ENCODE results near the gene CXCR3. TPM values are rescaled to one million over a fixed set of nuclear protein-coding genes. Genes with fewer than 3 reads are reported as not detected.

The CXCR3 gene
- total RNA-seq, 1 donor from 2014 or later: 0.13 TPM

DNA sequence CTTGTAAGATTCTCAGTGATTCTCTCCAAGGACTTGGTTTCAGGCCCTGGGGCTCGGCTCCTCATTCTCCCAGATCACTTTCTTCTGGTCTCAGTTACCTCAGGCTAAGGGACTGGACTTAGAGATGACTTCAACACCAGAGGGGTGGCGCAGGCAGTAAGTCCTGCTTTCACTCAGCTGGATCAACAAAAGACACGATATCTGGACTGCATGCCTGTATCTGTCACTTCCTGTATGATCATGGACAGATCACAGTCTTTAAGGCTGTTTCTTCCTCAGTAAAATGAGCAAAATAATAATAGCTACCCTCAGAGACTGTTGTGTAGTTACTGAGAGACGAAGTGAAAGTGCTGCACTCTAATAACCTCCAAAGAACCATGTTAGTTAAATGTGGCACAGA lies 19.5 kb upstream of the CXCR3 start:
- DNase-seq (ENCODE audit: low spot score): no peak
- no peak for ATAC-seq

DNA sequence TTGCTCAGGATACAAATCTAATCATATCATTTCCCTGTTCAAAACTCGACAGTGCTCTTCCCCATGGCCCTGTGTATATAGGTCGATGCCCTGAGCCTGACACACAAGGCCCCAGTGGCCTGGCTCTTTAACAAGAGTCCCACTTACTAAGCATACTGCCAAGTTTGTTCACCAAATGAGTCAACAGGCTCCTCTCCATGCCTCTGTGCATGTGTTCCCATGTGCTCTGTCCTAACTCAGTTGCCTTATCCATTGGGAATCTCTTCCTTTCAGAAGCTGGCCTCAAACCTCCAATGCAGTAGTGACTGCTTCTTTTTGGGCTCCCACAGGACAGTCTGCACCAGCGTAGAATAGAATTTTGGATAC lies 18.9 kb upstream of the CXCR3 start:
- ATAC-seq (peak; percentile 51), DNase-seq (ENCODE audit: low spot score) (no peak)

DNA sequence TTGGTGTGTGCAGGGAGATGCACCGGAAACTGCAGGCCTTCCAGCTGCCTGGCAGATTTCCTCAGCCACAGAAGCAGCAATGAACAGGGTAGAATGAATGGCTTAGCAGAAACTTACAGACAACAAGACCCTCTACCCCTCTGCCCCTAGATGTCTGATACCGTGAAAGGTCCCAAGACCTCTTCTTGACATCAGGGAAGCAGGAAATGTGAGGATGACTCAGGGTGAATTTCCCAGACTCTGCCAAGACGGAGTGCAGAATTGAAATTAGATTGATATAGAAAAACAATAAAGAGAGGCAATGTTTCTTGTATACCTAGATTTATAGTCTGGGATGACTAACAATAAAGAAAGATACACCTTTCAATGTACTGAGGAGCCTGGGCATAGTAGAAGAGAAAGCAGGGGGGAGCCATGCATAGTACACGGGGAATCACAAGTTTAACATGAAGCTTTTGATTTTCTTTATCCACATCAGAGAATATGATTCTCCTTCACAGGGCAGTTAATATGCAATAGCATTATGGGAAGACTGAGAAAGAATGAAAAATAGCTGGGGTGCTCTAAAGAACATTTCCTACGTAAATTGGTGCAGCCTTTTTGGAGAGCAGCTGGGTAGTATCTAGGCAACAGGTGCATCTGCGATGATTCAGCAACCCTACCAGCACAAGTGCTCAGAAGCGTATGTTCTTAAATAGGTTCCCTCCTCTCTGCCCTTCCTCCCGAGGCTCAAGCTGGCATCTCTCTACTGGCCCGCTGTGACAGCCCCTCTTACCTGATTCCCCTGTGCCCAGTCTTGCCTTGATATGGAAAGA lies 18.3 kb upstream of the CXCR3 start:
- no peak for DNase-seq (ENCODE audit: low spot score)
- no peak for ATAC-seq

DNA sequence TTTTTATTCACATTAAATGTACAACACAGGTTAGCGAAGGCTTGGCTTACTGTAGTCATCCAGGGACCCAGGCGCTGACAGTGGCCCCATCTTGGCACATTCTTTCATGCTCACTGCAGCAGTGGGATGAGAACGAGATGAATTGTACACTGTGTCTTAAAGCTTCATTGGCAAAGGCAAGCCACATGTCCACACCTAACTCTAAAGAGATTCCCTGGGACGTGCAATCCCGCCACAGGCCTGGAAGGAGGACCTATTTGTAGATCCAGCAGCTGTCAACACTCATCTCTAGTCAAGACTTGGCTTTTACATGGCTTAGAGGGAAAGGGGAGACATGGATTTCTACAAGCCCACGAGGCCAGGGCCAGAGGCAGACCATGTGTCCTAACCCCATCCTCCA lies 16.1 kb upstream of the CXCR3 start:
- no peak for ATAC-seq
- no peak for DNase-seq (ENCODE audit: low spot score)

DNA sequence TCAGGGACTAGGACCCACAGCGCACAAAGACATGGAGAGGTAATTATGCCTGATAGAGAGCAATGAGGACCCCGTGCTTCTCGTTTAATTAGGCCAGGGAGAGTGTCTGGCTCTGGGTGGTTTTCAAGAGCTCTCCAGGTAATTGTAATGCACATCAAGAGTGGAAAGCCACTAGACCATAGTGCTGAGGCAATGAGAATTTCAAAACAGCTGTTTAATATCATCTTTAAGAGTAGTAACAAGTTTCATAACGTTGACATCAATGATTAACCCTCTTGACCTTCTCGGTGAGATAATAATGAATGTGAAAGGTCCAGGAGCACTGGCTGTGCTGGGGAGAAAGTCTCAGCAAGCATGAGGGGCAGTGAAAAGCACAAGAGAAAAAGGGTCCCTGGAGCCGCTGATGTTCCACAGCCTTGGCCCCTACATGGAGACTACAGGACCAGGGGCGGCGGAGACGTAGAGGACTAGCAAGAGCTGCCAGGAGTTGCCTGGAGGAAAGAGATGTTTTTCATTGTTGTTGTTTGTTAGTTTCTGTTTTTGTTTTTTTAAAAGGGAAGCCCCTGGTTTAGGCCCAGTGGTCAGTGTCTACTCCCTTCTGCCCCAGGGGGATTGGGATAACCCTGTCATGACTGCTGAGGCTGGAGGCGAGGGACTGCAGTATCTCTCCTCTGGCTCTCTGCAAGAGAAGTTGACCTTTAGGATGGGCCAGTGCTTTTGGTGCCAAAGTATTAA lies 14.8 kb upstream of the CXCR3 start:
- DNase-seq (ENCODE audit: low spot score): no peak
- ATAC-seq: peak; percentile 75

DNA sequence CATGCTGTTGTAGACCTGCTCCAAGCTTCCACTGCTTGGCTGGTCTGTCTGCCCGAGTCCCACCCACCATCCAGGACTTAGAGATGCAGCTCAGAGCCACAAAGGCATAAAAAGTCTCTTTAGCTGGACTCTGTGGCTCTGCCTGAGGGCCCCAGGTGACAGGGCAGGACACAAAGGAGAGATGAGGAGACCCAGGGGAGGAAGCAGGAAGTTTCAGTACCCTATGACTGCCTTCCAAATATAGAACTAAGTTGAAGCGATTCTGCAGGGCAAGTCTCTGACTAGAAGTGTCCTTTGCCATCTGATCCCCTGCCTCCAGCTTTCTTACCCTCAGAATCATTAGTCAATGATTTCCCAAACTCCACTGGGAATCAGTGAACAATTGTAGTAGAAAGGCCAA lies 11.2 kb upstream of the CXCR3 start:
- ATAC-seq: no peak
- no peak for DNase-seq (ENCODE audit: low spot score)

DNA sequence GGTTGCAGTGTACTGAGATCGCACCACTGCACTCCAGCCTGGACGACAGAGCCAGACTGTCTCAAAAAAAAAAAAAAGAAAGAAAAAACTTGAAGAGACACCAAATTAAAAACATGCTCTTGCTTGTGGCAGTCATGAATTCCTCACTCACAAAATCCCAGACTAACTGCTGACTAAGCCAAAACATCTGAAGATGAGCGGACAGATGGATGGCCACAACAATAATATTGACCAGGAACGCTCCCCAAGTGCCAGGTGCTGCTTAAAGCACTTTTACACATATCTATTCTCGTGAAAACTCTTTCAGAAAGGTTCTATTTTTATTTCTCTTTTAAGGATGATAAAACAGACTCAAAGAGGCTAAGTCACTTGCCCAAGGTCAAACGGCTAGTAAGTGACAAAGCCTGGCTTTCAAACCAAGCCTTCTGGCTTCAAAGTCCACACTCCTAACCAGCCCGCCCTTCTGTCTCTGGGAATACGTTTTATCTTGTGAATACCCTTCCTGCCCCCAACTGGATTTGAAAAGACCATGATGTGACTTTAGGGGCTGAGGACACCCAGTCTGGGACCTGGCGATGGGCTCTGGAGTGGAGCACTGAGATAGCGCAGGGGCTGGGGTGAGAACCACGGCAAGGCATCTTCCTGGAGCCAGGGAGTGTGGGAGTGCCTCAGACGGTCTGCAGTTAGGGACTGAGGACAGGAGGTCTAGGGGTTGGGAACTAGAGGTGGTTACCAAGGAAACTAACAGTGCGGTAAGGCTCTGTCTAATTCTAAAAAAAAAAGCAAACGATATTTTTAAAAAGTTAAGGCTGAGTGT lies 9.5 kb upstream of the CXCR3 start:
- DNase-seq (ENCODE audit: low spot score): no peak
- no peak for ATAC-seq

DNA sequence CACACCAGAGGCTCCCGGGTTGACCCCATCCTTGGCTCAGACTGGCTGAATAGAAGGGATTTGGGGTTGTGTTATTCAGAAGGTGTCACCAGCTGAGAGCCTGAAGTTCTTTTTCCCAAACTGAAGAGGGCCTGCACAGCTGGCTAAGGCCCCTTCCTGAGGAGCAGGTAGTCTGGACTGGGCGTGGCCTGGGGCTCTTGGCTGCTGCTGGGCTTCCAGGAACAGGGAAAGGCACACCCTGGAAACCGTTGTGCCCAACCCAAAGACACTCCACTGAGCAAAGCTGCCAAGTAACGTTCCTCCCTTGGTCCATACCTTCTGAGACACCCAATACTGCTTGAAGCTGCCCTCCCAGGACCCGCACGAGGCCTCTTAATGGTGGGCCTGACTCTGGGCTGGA lies 8.3 kb upstream of the CXCR3 start:
- ATAC-seq (no peak), DNase-seq (ENCODE audit: low spot score) (no peak)

DNA sequence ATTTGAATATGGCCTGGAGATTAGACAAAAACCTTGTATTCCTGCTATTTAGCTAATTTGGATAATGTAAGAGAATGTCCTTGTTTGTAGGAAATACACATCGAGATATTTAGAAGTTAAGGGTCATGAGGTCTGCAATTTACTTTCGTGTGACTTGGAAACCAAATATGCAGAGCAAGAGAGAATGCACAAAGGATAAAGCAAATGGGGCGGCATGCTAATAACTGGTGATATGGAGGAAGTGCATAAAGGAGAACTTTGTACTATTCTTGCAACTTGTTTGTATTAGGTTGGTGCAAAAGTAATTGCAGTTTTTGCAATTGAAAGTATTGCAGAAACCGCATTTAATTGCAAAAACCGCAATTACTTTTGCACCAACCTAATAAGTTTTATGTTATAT lies 7.2 kb upstream of the CXCR3 start:
- DNase-seq (ENCODE audit: low spot score) (no peak), ATAC-seq (no peak)

DNA sequence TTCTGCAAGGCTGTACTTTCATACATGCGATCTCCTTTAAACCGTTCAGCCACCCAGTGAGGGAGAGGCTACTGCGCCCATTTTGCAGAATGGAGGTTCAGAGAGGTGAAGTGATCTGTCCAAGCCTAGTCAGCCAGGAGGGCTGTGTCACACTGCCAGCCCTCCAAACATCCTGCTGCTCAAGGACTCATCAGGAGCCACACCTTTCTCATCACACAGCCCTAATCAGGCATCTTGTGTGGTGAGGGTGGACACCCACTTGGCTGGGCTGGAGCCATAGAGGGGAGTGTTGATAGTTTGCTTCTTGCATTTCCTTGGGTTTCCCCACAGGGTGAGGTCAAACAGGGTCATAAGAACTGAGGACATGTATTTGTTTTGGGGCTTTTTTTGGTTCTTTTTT lies 5.4 kb upstream of the CXCR3 start:
- DNase-seq (ENCODE audit: low spot score): no peak
- no peak for ATAC-seq

DNA sequence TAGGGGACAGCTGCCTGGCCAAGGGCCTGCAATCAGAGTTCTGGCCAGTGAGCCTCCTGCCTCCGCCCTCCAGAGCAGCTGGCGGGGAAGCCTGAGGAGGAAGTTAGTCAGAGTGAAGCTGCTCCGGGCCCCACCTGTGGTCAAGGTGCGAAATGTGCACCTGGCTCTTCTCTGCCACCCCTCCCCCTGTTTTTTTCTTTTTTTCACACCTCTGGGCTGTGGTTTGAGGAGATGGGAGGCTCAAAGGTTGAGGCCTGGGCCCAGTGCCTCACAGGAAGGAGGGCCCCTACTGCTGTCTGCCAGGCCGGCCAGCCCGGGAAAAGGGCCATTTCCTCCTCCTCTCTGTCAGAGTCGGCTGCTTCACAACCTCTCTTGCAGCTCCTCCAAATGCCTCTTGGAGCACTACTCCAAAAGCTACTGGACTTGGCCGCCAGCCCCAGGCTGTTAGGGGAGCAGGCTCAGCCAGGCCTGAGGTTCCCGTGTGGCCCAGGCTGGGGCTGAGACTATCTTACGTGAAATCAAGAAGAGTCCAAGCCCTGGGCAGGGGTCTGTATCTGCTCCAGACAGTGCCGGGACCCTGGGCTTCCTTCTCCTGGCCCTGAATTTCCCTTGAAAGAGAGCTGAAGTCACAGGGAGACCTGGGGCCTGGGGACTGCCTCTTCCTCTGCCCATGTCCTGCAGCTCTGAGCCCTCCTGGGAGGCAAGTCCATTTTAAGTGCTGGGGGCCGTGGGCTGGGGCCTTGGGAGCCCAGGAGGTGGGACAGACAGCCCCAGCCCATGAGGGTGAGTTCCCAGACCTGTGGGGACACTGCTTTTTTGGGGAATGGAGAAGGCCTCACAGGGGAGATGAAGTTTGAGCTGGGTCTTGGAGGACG lies 4.5 kb upstream of the CXCR3 start:
- peak; percentile 55 for DNase-seq (ENCODE audit: low spot score)
- peak; percentile 87 for ATAC-seq

DNA sequence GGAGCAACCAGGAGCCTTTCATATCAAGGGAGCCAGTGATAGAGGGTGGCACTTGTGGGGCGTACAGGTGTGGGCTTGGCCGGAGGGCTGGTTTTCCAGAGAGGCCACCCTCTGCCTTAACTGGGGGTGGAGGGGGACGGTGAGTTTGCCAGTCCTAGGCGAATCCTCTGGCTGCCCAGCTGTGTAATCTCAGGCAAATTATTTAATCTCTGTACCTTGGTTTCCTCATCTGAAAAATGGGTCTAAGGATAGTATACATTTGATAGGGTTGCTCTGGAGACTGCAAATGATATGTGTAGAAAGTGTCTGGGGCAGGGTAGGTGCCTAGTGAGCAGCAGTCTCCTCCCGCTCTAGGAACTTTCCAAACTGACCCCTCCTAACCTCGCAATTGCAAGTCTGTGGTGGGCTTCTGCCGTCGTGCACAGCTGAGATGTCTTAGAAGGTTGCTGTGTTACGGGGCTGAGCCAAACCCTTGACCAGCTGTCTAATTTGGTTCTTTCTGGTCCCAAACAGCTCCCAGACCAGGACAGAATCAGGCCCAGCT lies 3.8 kb upstream of the CXCR3 start:
- ATAC-seq (no peak), DNase-seq (ENCODE audit: low spot score) (no peak)

DNA sequence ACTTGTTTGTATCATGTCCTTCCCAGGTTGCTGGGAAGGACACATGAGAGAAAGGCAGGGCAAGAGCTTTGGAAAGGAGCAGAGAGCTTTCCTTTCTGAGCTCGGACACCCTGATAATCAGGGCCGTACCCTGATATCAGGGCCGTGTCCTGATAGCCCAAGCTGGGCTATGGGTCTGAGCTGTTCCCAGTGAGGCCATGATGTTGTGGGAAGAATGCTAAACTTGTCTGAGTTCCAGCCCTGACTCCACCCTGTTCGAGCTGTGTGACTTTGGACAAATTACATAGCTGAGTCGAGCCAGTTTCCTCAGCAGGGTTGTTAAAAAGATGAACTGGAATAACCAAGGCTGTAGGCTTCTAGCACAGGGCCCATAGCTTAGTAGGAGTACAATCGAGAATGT lies 3.3 kb upstream of the CXCR3 start:
- no peak for ATAC-seq
- no peak for DNase-seq (ENCODE audit: low spot score)

DNA sequence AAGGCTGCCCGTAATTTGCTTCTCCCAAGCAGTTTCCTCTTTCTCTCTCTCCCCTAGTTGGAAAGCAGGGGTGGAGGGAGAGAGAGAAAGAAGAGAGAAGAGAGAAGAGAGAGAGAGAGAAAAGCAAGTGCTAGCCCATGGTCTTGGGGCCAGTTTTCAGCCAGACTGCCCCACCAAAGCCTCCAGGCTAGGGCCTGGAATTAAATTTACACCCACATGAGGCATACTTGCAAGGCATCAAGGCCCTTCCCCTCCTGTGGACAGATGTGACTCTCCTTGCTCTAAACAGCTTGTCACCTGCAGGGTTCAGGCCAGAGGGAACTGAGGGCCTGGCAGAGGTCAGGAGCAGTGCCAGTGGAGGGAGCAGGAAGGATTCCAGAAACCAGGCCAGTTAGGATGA lies 1.7 kb upstream of the CXCR3 start:
- ATAC-seq: no peak

DNA sequence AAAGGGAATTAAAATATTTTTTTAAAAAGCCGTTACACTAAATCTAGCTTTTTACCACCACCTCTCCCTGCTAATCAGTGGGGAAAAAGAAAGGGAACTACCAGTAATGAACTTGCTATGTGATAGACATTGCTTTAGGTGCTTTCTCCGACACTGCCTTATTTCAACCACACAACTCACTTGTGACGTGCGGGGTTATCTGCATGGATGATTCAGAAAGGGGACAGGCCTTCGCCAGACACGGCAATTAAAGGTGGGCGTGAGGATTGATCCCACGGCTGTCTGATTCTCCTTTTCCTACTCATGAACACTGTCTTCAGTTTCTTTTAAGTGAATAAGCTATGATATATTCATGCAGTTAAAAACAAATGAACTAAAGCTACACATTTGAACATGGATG lies 882 bp upstream of the CXCR3 start:
- ATAC-seq (no peak), DNase-seq (ENCODE audit: low spot score) (no peak)

More for the DNA sequence above, 1.7 kb upstream of the CXCR3 start:
- DNase-seq (ENCODE audit: low spot score): no peak

DNA sequence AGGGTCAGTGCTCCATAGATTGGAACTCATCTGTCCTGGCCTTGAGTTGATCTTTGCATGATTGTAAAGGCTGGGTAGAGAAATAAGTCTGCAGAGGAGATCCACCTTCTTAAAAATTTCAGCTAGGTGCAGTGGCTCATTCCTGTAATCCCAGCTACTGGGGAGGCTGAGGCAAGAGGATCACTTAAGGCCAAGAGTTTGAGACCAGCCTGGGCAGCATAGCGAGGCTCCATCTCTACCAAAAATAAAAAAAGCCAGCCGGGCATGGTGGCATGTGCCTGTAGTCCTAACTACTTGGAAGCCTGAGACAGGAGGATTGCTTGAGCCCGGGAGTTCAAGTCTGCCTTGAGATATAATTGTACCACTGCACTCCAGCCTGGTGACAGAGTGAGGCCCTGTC lies 476 bp upstream of the CXCR3 start:
- ATAC-seq (no peak), DNase-seq (ENCODE audit: low spot score) (no peak)

DNA sequence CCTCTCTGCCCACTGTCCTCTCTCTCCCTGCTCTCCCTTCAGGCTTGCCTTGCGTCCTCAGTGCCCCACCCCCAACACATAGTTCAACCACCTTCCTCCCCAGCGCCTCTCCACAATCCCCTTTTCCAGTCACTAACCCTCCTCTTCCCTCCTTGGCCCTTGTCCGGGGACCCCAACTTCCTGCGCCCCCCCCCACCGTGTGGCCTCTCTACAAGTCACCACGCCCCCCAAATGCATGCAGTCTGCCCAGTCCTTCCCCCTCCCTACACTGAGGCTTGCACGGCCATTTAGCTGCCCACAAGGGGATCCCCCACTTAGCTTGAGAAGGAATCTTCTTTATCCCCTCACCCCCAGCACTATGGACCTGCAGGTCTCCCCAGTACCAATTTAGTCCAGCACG lies 569 bp downstream of the CXCR3 start:
- DNase-seq (ENCODE audit: low spot score) (no peak), ATAC-seq (no peak)

DNA sequence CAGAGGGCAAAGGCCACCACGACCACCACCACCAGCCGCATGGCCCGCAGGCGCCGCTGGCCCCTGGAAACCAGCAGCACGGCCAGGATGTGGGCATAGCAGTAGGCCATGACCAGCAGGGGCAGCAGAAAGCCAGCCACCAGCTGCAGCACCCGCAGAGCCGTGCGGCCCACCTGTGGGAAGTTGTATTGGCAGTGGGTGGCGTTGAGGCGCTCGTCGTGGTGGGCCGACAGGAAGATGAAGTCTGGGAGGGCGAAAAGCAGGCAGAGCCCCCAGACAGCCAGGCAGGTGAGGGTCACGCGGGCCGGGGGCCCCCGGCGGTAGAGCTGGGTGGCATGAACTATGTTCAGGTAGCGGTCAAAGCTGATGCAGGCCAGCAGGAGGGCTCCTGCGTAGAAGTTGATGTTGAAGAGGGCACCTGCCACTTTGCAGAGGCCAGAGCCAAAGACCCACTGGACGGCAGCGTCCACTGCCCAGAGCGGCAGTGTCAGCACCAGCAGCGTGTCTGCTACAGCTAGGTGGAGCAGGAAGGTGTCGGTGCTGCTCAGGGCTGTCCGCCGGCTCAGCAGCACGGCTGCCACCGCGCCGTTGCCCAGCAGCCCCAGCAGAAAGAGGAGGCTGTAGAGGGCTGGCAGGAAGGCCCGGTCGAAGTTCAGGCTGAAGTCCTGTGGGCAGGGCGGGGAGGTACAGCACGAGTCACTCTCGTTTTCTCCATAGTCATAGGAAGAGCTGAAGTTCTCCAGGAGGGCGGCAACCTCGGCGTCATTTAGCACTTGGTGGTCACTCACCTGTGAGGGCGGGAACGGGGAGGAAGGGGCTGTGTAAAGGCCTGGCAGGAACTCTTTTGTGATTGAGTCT lies 1.4 kb downstream of the CXCR3 start:
- peak; percentile 96 for ATAC-seq
- DNase-seq (ENCODE audit: low spot score): peak; percentile 70

DNA sequence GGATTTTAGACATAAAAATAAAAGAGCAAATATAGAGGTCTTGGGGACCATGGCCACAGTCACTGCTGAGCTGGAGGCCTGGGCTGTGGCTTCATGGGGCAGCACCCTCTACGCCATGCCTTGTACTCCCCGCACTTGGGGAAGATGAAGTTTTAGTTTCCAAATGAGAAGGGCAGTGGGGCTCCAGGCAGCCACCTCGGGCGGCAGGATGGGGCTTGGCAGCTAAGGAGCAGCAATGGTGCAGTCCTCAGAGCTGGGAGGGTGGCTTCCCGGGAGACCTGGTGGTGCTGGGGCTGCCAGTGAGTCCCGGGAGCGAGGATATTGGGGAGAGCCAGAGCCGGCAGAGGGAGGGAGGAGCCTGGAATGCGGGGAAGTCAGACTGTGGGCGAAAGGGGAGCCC lies 2.4 kb downstream of the CXCR3 start:
- DNase-seq (ENCODE audit: low spot score): no peak
- no peak for ATAC-seq

DNA sequence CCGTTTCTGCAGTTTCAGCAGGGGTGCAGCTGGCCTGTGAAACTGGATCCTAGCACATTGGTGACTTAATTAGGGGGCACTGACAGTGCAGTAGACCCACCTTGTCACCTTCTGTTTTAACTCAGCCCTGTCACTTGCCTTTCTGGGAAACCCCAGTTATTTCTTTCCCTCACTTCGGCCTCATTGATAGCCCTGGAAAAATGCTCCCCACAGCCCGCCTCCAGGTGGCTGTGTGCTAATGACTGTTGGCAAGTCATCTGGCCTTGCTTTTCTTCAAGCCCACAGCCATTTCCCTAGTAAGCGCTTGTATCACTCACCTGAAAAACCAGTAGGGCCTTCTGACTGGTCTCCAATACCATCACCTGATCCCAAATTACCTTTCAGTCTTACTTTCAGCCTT lies 3.3 kb downstream of the CXCR3 start:
- no peak for DNase-seq (ENCODE audit: low spot score)
- no peak for ATAC-seq
